Endothelial cell of umbilical vein (primary cell): ENCODE results near the gene INHA.

Experiments used
- FOS ChIP-seq: IDR thresholded peaks from 2 replicates; pipeline ENCODE4 v1.6.1; 2011; ENCODE audit warnings: mild to moderate bottlenecking, low read length, moderate library complexity, borderline replicate concordance; ENCODE audit not compliant: insufficient read depth
- MAX ChIP-seq: IDR thresholded peaks from 2 replicates; pipeline ENCODE4 v1.6.1; 2011; ENCODE audit not compliant: insufficient read depth, insufficient read length
- POLR2A ChIP-seq: IDR thresholded peaks from 2 replicates; pipeline ENCODE4 v1.6.1; 2012; ENCODE audit warnings: low read depth, mild to moderate bottlenecking, control low read depth, low read length
- POLR2AphosphoS5 ChIP-seq: IDR thresholded peaks from 2 replicates; pipeline ENCODE4 v1.6.1; 2012; ENCODE audit warnings: low read depth, mild to moderate bottlenecking, control low read depth, low read length, moderate library complexity; ENCODE audit not compliant: insufficient read depth
- TF ChIP-seq, protein P1 (sequence below), 2 donors: IDR thresholded peaks; 1 replicate in 1 of 2; 2 replicates in 1 of 2; pipeline ENCODE4 v1.5.1; 2011; ENCODE audit warnings: low read length in 2 of 2, mild to moderate bottlenecking in 2 of 2, moderate library complexity in 2 of 2, control low read depth in 1 of 2, inconsistent platforms in 1 of 2, low read depth in 1 of 2; ENCODE audit not compliant: insufficient read depth in 1 of 2; ENCODE audit errors: extremely low read depth in 1 of 2

- TF ChIP-seq, protein P1, sequence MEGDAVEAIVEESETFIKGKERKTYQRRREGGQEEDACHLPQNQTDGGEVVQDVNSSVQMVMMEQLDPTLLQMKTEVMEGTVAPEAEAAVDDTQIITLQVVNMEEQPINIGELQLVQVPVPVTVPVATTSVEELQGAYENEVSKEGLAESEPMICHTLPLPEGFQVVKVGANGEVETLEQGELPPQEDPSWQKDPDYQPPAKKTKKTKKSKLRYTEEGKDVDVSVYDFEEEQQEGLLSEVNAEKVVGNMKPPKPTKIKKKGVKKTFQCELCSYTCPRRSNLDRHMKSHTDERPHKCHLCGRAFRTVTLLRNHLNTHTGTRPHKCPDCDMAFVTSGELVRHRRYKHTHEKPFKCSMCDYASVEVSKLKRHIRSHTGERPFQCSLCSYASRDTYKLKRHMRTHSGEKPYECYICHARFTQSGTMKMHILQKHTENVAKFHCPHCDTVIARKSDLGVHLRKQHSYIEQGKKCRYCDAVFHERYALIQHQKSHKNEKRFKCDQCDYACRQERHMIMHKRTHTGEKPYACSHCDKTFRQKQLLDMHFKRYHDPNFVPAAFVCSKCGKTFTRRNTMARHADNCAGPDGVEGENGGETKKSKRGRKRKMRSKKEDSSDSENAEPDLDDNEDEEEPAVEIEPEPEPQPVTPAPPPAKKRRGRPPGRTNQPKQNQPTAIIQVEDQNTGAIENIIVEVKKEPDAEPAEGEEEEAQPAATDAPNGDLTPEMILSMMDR (IDR thresholded peaks at IDR 0.05; ENCODE audit: extremely low read depth in 1 of 2, insufficient read depth in 1 of 2, low read depth in 1 of 2, low read length in 2 of 2): no peak
- no peak for TF ChIP-seq POLR2A
- no peak for TF ChIP-seq POLR2AphosphoS5
- no peak for TF ChIP-seq MAX
- no peak for TF ChIP-seq FOS
Measured at GRCh38 chr2:219576505-219577388, 4.6 kb downstream of the INHA start.
